HG03575 (cell line): Measurements from ENCODE around the gene SHH.

Experiments used
- ATAC-seq: cut with Tn5 transposase; IDR thresholded peaks from one replicate; pipeline ENCODE4 v1.9.1; 2021; ENCODE audit not compliant: unreplicated experiment, insufficient number of reproducible peaks, low FRiP score; ENCODE audit errors: extremely low read depth

SHH gene

GRCh38 chr7:155809947-155810769, 2.1 kb downstream of the SHH start:
- ATAC-seq: no peak

DNA sequence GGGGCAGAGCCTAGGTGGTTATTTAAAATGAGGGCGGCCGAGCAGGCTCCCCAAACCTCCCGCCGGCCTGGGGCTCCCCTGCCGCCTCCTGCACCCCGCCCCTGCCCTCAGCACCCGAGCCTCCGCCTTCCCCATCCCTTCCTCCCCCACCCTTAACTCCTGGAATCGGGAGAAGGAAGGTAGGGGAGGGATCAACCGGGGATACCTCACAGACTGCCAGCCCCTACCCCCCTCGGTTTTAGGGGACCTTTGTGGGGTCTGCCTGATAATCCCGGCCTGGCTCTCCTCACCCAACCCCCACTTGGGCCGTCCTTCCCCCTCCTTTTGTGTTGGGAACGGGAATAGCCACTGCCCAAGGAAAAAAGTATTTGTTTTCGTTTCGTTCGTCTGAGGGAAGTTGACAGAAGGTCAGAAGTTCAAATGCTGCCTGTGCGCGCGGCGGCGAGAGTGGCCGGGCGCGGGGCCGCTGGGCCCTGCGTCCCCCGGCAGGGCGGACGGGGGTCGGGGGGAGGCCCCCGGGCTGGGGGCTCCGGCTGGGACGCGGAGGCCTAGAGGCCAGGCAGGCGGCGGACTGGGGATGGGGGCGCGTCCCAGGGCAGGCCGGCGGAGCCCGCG, 2.8 kb downstream of the SHH start:
- ATAC-seq: no peak

GRCh38 chr7:155808549-155809331, 3.5 kb downstream of the SHH start:
- ATAC-seq: no peak

DNA sequence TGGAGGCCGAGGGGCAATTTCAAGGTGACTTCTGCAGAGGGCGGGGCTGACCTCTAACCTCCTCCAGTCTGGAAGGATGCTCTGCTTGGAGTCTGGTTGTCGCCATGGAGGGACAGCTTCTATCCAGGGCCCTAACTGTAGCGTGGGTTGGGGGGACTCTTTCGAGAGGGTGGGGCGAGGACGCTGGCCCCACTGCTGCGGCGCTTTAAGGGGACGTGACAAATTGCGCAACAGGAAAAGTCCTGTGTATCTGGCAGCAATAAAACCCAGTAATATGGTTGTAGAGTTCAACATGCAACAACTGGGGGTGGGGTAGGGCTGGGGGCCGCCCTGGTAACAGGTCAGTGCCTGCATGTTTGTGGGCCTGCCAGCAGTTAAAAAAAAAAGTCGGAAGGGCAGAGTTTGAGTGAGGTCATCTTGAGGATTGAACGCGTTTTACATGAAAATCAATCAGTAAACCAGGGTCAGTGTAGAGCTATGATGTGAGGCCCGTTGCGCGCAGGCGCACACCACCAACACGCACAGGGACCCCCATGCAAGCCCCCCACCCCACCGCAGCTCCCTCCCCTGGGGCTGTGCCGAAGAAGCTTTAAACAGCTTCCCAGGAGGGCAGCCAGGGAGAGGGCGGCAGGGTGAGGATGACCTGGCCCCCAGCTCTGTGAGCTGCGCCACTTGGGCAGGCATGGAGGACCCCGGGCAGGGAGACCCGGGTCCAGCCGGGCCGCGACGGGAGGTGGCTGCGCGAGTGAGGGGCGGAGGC, 4.3 kb downstream of the SHH start:
- no peak for ATAC-seq

GRCh38 chr7:155807065-155807671, 5.1 kb downstream of the SHH start:
- no peak for ATAC-seq

- no peak for ATAC-seq
Measured at GRCh38 chr7:155806096-155806871, 6.0 kb downstream of the SHH start.

GRCh38 chr7:155805826-155806095, 6.5 kb downstream of the SHH start:
- no peak for ATAC-seq

DNA sequence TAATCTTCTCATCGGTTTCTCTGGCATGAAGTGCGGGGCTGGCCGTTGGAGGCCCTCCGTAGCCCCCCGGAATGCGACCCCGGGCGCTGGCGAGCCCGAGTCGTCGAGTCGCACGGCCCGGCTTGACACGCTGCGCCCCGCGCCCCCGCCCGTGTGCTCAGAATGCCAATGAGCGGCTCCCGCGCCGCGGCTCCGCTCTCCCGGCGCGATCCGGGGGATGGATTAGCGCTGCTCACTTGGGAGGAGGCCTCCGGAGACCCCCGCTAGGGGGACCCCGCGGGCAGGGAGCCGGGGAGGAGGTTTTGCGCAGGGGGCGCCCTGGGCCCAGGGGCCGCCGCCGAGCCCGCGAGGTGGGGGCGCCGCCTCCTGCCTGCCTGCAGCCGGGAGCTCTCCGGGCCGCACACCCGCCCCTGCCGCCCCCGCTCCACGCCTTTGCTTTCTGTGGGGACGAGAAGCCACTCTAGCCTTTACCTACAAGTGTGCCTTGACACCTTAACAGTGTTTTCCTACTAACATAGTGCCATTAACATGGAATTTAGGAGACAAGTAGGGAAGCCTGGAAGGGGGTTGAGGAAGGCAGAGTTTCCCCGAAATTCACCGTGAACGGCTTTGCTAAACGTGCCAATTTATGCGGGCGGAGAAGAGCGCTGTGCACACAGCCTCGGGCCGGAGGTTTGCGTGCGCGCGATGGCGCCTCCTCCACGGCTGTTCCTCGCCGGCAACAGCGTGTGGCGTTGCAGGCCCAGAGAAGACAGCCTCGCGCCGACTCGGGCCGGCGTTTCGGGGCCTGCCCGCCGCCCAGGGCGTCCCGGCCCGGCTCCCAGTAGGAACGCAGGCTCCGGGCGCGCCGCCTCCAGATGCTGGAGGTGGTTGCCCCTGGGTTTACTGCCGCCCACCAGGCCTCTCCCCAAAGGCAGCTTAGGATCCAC, 7.1 kb downstream of the SHH start:
- ATAC-seq: no peak

- ATAC-seq: no peak
Measured at GRCh38 chr7:155804431-155804831, 7.8 kb downstream of the SHH start.

DNA sequence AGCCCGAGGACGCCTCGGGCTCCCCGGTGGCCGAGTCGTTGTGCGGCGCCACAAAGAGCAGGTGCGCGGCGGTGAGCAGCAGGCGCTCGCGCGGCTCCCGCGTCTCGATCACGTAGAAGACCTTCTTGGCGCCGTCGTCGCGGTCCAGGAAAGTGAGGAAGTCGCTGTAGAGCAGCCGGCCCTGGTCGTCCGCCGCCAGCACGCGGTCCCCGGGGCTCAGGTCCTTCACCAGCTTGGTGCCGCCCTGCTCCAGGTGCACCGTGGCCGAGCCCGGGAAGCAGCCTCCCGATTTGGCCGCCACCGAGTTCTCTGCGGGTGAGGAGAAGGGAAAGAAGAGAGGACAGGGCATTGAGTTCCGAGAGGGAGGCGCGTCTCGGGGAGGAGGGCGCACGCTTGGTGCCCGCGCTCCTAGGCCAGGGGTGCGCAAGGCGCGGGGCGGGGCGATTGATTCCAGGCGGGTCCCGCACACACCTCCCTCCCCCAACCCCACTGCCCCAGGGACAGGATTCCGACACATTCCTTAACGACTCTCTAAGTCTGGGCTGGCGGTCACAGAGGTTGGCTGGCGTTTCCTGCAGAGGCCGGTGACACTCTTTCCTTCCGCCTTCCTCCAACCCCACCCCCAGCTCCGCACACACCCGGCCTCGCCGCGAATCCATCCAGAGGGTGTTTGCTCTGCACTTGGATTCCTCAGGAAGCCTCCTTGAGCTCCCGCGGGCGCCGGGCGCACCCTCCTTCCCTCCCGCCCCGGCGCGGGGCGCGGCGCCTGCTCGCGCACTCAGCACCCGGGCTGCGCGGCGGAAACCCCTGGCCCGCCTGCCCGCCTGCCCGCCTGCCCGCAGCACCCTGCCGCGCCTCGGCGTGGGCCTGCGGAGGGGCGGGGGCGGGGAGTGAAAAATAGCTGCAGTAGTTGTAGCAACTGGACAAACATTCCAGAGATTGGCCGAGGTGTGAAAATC, 8.6 kb downstream of the SHH start:
- no peak for ATAC-seq

DNA sequence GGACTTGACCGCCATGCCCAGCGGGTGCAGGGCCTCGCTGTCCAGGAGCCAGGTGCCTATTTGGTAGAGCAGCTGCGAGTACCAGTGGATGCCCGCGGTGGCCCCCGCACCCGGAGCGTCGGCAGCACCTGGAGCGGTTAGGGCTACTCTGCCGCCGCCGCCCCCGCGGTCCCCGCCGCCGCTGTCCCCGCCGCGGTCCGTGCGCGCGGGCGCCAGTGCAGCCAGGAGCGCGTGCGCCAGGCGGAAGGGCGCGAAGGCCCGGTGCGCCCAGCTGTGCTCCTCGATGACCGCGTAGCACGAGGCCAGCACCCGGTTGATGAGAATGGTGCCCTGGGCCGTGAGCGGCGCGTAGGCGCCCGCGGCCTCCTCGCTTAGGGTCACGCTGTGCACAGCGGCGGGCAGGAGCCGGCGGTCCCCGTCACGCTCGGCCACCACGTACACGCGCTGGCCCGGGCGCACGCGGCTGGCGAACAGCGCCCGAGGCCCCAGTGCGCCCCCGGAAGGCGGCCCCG, 9.3 kb downstream of the SHH start:
- ATAC-seq: no peak

- no peak for ATAC-seq
Measured at GRCh38 chr7:155802291-155802690, 10.0 kb downstream of the SHH start.

GRCh38 chr7:155800741-155801267, 11.5 kb downstream of the SHH start:
- ATAC-seq: no peak

DNA sequence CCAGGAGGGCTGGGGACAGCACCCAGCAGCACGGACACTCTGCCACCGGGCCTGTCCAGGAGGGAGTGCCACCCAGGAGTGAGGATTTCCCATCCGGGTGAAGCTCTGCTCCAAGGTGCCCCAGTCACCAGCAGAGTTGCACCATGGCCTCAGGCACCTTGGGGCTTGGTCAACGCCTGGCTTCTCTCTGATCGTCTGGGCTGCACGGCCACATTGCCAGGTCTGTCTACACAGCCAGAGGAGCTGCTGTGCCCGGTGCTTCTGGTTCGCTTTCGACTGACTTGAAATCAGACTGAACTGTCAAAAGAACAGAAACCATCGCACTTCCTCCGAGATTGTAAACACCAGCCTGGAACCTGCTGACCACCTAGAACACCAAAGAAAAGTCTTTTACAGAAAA, 12.0 kb downstream of the SHH start:
- no peak for ATAC-seq

DNA sequence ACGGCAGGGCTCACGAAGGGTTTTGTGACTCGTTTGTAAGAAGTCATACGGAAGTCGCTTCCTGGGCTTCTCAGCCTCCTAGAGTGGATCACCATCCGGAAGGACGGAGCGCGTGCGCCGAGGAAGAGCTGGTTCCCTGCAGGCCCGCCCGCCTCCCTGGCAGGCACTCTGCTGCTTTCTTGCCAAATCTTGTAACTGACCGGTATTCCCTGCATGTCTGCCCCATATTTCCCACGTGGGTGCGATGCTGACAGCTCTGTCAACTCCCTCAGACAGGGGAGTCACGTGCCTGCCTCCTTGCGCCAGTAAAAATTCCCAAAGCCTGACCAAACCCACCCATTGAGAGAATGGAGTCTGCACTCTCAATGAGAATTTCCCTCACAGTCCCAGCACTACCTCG, 12.7 kb downstream of the SHH start:
- no peak for ATAC-seq
